Upper lobe of left lung (tissue), 4 donors: ENCODE results near the gene DNAAF5.

Source experiments
- POLR2A ChIP-seq, 4 donors: fragments of 450-650 bp; IDR thresholded peaks; one replicate each; pipeline ENCODE4 v1.5.1; 2016 to 2017; ENCODE audit warnings: antibody characterized with exemption in 4 of 4, mild to moderate bottlenecking in 2 of 4
- TF ChIP-seq, protein P1 (sequence below), 6 experiments: fragments of 450-650 bp in 4 of 6; fragments of 200-600 bp in 2 of 6; sonication (generic) in 2 of 6; IDR thresholded peaks; one replicate each; pipeline ENCODE4 v1.5.1; 2016 to 2019; ENCODE audit warnings: antibody characterized with exemption in 6 of 6

DNA sequence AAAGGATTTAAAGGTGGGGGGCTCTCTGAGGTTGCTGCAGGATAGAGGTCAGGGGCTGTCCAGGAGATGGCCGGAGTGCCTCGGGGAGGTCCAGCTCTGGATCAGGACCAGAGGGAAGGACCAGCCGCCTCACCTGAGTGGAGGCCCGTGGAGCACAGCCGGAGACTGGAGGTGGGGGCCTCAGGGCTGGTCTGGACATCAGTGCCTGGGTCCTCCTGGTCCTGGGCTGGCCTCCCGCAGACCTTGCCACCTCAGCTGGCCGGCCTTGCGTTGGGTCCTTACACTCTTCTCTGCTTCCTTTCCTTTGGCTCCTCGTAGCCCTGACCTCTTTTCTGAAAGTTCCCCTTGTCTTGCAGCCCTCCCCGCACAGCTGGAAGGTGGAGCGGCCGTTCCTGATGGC, 107.8 kb downstream of the DNAAF5 start:
- TF ChIP-seq, protein P1, sequence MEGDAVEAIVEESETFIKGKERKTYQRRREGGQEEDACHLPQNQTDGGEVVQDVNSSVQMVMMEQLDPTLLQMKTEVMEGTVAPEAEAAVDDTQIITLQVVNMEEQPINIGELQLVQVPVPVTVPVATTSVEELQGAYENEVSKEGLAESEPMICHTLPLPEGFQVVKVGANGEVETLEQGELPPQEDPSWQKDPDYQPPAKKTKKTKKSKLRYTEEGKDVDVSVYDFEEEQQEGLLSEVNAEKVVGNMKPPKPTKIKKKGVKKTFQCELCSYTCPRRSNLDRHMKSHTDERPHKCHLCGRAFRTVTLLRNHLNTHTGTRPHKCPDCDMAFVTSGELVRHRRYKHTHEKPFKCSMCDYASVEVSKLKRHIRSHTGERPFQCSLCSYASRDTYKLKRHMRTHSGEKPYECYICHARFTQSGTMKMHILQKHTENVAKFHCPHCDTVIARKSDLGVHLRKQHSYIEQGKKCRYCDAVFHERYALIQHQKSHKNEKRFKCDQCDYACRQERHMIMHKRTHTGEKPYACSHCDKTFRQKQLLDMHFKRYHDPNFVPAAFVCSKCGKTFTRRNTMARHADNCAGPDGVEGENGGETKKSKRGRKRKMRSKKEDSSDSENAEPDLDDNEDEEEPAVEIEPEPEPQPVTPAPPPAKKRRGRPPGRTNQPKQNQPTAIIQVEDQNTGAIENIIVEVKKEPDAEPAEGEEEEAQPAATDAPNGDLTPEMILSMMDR (IDR thresholded peaks at IDR 0.05), result no peak
- TF ChIP-seq POLR2A (IDR thresholded peaks at IDR 0.05), result no peak
